ENCODE results near the gene TMPRSS4. TPM values are rescaled to one million over a fixed set of nuclear protein-coding genes. Genes with fewer than 3 reads are reported as not detected.

Gene TMPRSS4
- total and polyA plus RNA-seq, 4 donors, result 0.08 to 0.33 (median 0.24) TPM; not detected in 1

Other genes with a start within 250 kb of the TMPRSS4 start
- gene FXYD6, start 200.4 kb upstream of the TMPRSS4 start, total RNA-seq, result 1 to 10 TPM; 4.7 to 6.5 TPM
- 10 to 100 TPM; 18.1 to 22.5 TPM for gene FXYD6, start 200.4 kb upstream of the TMPRSS4 start, polyA plus RNA-seq
- under 1 TPM; 0.25 to 0.93 TPM for gene TMPRSS13, start 147.7 kb upstream of the TMPRSS4 start, total RNA-seq
- gene TMPRSS13, start 147.7 kb upstream of the TMPRSS4 start, polyA plus RNA-seq, result under 1 TPM; 0.11 to 0.22 TPM
- gene IL10RA, start 90.7 kb upstream of the TMPRSS4 start, total RNA-seq, result 10 to 100 TPM; 11.5 to 11.6 TPM
- gene IL10RA, start 90.7 kb upstream of the TMPRSS4 start, polyA plus RNA-seq, result 1 to 10 TPM; 2.3 to 6.8 TPM
- gene SMIM35, start 9.9 kb downstream of the TMPRSS4 start, total RNA-seq, result not detected
- gene SMIM35, start 9.9 kb downstream of the TMPRSS4 start, polyA plus RNA-seq, result under 1 TPM in 1 of 2 donors, not detected in 1; 0.07 TPM
- gene SCN4B, start 75.7 kb downstream of the TMPRSS4 start, total RNA-seq, result under 1 TPM; 0.05 to 0.67 TPM
- gene SCN4B, start 75.7 kb downstream of the TMPRSS4 start, polyA plus RNA-seq, result under 1 TPM in 1 of 2 donors, not detected in 1; 0.42 TPM
- gene SCN2B, start 99.6 kb downstream of the TMPRSS4 start, total RNA-seq, result under 1 TPM in 1 of 2 donors, not detected in 1; 0.05 TPM
- gene SCN2B, start 99.6 kb downstream of the TMPRSS4 start, polyA plus RNA-seq, result under 1 TPM in 1 of 2 donors, not detected in 1; 0.01 TPM
- gene JAML, start 147.9 kb downstream of the TMPRSS4 start, total RNA-seq, result 10 to 100 TPM in 1 of 2 donors, 1 to 10 TPM in 1; 9.6 to 13.5 TPM
- gene JAML, start 147.9 kb downstream of the TMPRSS4 start, polyA plus RNA-seq, result 1 to 10 TPM; 2.2 to 3.4 TPM
- 1 to 10 TPM; 4.1 to 6.9 TPM for gene MPZL3, start 175.3 kb downstream of the TMPRSS4 start, total RNA-seq
- 1 to 10 TPM; 2.5 to 2.9 TPM for gene MPZL3, start 175.3 kb downstream of the TMPRSS4 start, polyA plus RNA-seq
- 10 to 100 TPM; 14.4 to 17.2 TPM for gene MPZL2, start 187.2 kb downstream of the TMPRSS4 start, total RNA-seq
- 1 to 10 TPM; 8.4 to 9.3 TPM for gene MPZL2, start 187.2 kb downstream of the TMPRSS4 start, polyA plus RNA-seq
- 1 to 10 TPM in 1 of 2 donors, under 1 TPM in 1; 0.33 to 2.3 TPM for gene CD3E, start 227.7 kb downstream of the TMPRSS4 start, total RNA-seq
- 1 to 10 TPM; 1.4 to 2.1 TPM for gene CD3E, start 227.7 kb downstream of the TMPRSS4 start, polyA plus RNA-seq